ENCODE measurements around the gene ZBP1.

Gene ZBP1

GRCh38 chr20:57620274-57620990 lies at the start of gene ZBP1:
ZBP1 (minus strand) TSS chr20:57620426; CDS start chr20:57620295, 131 bp downstream.
- peak; percentile 70 to 71 for DNase-seq

- DNase-seq, result no peak
These were observed 49.4 kb upstream of the ZBP1 start for GRCh38 chr20:57669632-57670031.

- no peak for DNase-seq
These were observed 47.9 kb upstream of the ZBP1 start for GRCh38 chr20:57667924-57668782.

GRCh38 chr20:57667388-57667787 lies 47.2 kb upstream of the ZBP1 start:
- DNase-seq, result no peak

GRCh38 chr20:57666834-57667157 lies 46.6 kb upstream of the ZBP1 start:
- DNase-seq, result no peak

- DNase-seq, result no peak
These were observed 46.0 kb upstream of the ZBP1 start for GRCh38 chr20:57666106-57666833.

GRCh38 chr20:57665589-57665971 lies 45.4 kb upstream of the ZBP1 start:
- DNase-seq, result no peak

GRCh38 chr20:57664924-57665588 lies 44.8 kb upstream of the ZBP1 start:
- no peak for DNase-seq

GRCh38 chr20:57664476-57664875 lies 44.2 kb upstream of the ZBP1 start:
- no peak for DNase-seq

- no peak for DNase-seq
These were observed 43.6 kb upstream of the ZBP1 start for GRCh38 chr20:57663681-57664451.

GRCh38 chr20:57663241-57663640 lies 43.0 kb upstream of the ZBP1 start:
- DNase-seq, result no peak

- DNase-seq, result no peak
These were observed 42.4 kb upstream of the ZBP1 start for GRCh38 chr20:57662456-57663240.

- DNase-seq, result no peak
These were observed 41.7 kb upstream of the ZBP1 start for GRCh38 chr20:57661746-57662455.

GRCh38 chr20:57660922-57661745 lies 40.9 kb upstream of the ZBP1 start:
- peak in 1 of 2 donors; percentile 0 for DNase-seq

GRCh38 chr20:57660181-57660921 lies 40.1 kb upstream of the ZBP1 start:
- no peak for DNase-seq

GRCh38 chr20:57659517-57660180 lies 39.4 kb upstream of the ZBP1 start:
- no peak for DNase-seq

- DNase-seq, result no peak
These were observed 38.7 kb upstream of the ZBP1 start for GRCh38 chr20:57658833-57659516.

GRCh38 chr20:57658447-57658832 lies 38.2 kb upstream of the ZBP1 start:
- DNase-seq, result no peak
